HEK293T (cell line): Measurements from ENCODE around the gene CBX1.

ENCODE experiments used
- CTCF ChIA-PET: fragments of 350-600 bp; formaldehyde crosslinking; extraction: SDS; loops from one replicate; lab custom pipeline; 2021; ENCODE audit warnings: antibody characterized with exemption, inconsistent platforms; lab: Yijun Ruan, JAX
- POLR2A ChIA-PET: fragments of 350-600 bp; formaldehyde crosslinking; extraction: SDS; loops from one replicate; lab custom pipeline; 2020; ENCODE audit warnings: antibody characterized with exemption, inconsistent platforms; lab: Yijun Ruan, JAX
- DNase-seq: peaks from one replicate; pipeline ENCODE4 v3.0.0; 2012; ENCODE audit warnings: mixed read lengths; ENCODE audit errors: extremely low spot score
- ARNT ChIP-seq: fragments of 450-650 bp; IDR thresholded peaks from 2 replicates; pipeline ENCODE4 v1.6.1; 2017; ENCODE audit warnings: mild to moderate bottlenecking
- BHLHE40 ChIP-seq: fragments of 450-650 bp; IDR thresholded peaks from 2 replicates; pipeline ENCODE4 v1.6.1; 2016; ENCODE audit warnings: mild to moderate bottlenecking, moderate library complexity, borderline replicate concordance
- CTBP1 ChIP-seq: fragments of 450-650 bp; IDR thresholded peaks from 2 replicates; pipeline ENCODE4 v1.6.1; 2016; ENCODE audit warnings: borderline replicate concordance
- ELF4 ChIP-seq: fragments of 450-650 bp; IDR thresholded peaks from 2 replicates; pipeline ENCODE4 v1.6.1; 2017; ENCODE audit warnings: antibody characterized with exemption
- FOXA1 ChIP-seq: fragments of 450-650 bp; IDR thresholded peaks from 2 replicates; pipeline ENCODE4 v1.6.1; 2016; ENCODE audit warnings: mild to moderate bottlenecking
- FOXK2 ChIP-seq: fragments of 450-650 bp; IDR thresholded peaks from 2 replicates; pipeline ENCODE4 v1.6.1; 2016; ENCODE audit warnings: mild to moderate bottlenecking
- FOXM1 ChIP-seq: fragments of 450-650 bp; IDR thresholded peaks from 2 replicates; pipeline ENCODE4 v1.6.1; 2017; ENCODE audit warnings: mild to moderate bottlenecking, borderline replicate concordance
- HDGF ChIP-seq: fragments of 450-650 bp; IDR thresholded peaks from 2 replicates; pipeline ENCODE4 v1.6.1; 2017; ENCODE audit warnings: antibody characterized with exemption, borderline replicate concordance
- L3MBTL2 ChIP-seq: fragments of 450-650 bp; conservative IDR thresholded peaks from 2 replicates; pipeline ENCODE4 v1.6.1; 2016; ENCODE audit warnings: mild to moderate bottlenecking
- LEF1 ChIP-seq: fragments of 450-650 bp; IDR thresholded peaks from 2 replicates; pipeline ENCODE4 v1.6.1; 2017; ENCODE audit warnings: mild to moderate bottlenecking, borderline replicate concordance
- NFRKB ChIP-seq: fragments of 450-650 bp; IDR thresholded peaks from 2 replicates; pipeline ENCODE4 v1.6.1; 2016; ENCODE audit warnings: mild to moderate bottlenecking, moderate library complexity
- SP1 ChIP-seq: fragments of 450-650 bp; IDR thresholded peaks from 2 replicates; pipeline ENCODE4 v1.6.1; 2017
- SUZ12 ChIP-seq: fragments of 450-650 bp; IDR thresholded peaks from 2 replicates; pipeline ENCODE4 v1.6.1; 2016; ENCODE audit warnings: mild to moderate bottlenecking
- TARDBP ChIP-seq: fragments of 450-650 bp; IDR thresholded peaks from 2 replicates; pipeline ENCODE4 v1.6.1; 2016
- ZNF384 ChIP-seq: fragments of 450-650 bp; IDR thresholded peaks from 2 replicates; pipeline ENCODE4 v1.6.1; 2016
- TF ChIP-seq, protein P1 (sequence below): fragments of 450-650 bp; IDR thresholded peaks from 2 replicates; pipeline ENCODE4 v1.6.1; 2016

Gene CBX1

DNA sequence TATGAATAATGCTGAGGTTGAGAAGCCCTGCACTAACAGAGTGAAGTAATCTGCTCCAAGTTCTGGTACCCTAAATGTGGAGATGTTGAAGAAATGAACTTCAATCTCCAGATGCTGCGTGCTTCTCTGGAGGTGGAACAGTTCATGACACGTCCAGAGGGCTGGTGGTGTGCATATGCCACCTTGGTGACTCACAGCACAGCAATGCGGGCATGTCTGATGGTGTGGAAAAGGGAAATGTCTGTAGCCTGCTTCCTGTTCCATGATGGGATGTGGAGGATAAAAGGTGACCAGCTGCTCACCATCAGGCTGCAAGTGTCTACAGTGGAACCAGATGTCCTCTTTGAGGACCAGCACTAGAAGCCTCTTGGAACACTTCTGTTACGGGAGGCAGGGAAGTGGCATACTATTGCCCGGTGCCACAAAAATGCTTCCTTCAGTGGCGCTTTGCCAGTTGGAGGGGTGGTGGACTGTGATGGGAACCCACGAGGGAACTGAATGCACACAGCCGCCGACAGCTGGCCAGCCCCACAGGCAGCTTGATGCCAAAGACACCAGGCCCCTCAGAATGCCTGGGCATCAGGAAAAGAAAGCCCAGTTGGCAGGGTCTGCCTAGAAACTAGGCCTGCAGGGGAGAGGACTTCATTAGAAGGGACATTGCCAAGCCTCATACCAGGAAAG is 26.2 kb upstream of the CBX1 start:
- no peak for DNase-seq
- TF ChIP-seq FOXM1 (no peak), SP1 (no peak), ELF4 (no peak), HDGF (no peak), FOXK2 (no peak), TARDBP (no peak), LEF1 (no peak), NFRKB (no peak), FOXA1 (no peak), L3MBTL2 (no peak), SUZ12 (no peak), ZNF384 (no peak), ARNT (no peak), BHLHE40 (no peak), CTBP1 (no peak)
- TF ChIP-seq, protein P1, sequence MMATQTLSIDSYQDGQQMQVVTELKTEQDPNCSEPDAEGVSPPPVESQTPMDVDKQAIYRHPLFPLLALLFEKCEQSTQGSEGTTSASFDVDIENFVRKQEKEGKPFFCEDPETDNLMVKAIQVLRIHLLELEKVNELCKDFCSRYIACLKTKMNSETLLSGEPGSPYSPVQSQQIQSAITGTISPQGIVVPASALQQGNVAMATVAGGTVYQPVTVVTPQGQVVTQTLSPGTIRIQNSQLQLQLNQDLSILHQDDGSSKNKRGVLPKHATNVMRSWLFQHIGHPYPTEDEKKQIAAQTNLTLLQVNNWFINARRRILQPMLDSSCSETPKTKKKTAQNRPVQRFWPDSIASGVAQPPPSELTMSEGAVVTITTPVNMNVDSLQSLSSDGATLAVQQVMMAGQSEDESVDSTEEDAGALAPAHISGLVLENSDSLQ, result no peak
- CTCF ChIA-PET, result no interaction called here
- POLR2A ChIA-PET, result interaction anchor here (1.1 kb wide), 1 partner anchor 79 kb away, joined by 4 read pairs; the partner anchor contains the start of gene NFE2L1

DNA sequence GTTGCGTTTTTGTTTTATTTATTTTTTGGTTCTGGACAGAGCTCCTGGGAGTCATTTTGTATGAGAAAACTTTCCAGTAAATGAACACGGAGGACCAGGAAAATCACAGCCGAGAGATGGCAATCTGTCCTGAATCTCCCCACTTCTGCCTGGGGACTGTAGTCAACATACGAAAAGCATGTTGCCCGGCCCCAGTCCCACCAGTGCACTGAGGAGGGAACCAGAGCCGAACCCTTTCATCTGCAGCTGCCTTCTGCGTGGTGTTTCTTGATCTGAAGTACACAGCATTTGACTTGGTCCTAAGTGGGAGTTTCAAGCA is 25.2 kb upstream of the CBX1 start:
- no peak for TF ChIP-seq ELF4
- TF ChIP-seq HDGF, result no peak
- TF ChIP-seq, protein P1, result no peak
- no peak for TF ChIP-seq ARNT
- no peak for TF ChIP-seq ZNF384
- TF ChIP-seq FOXM1, result no peak
- TF ChIP-seq SUZ12, result no peak
- TF ChIP-seq SP1, result no peak
- no peak for TF ChIP-seq TARDBP
- TF ChIP-seq CTBP1, result no peak
- POLR2A ChIA-PET, result no interaction called here
- no peak for DNase-seq
- CTCF ChIA-PET, result interaction anchor here (0.8 to 1.7 kb wide), 2 partner anchors 46 to 100 kb away, joined by 3 to 4 read pairs; no protein-coding TSS in a partner anchor

DNA sequence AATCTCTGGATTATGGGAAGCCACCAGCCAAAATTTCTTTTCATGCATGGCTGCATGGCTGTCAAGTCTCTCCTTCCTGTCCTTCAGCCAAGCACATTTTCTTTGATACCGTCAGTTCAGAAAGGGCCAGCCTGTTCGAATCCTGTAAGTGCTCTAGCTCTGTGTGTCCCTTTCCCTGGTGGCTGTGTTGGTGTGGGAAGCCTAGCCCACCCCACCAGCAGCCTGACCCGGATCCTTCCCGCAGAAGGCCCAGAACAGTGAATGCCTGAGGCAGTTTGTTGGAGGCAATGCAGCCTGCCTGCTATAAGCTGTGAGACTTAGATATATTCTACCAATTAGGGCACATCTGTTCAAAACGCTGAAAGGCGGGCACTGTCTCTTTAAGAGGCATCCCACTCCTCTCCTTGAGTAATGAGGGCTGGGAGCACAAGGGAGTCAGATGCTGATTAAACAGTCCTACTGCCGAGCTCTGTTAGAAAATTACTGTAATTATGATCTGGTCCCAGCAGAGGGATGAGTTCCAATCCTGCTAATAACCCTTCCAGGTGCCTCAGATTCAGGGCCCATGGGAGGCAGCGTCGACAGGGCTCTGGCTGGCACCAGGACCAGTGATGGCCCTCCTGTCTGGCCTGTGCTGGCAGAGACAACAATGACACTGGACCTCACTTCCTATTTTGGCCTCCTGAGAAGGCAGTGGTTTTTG is 24.7 kb upstream of the CBX1 start:
- ChIA-PET CTCF (interaction anchor here (0.8 to 1.7 kb wide), 3 partner anchors 17 to 100 kb away, joined by 3 to 4 read pairs (median 3); no protein-coding TSS in a partner anchor), POLR2A (no interaction called here)
- DNase-seq, result no peak
- TF ChIP-seq LEF1 (no peak), NFRKB (no peak), CTBP1 (no peak), L3MBTL2 (no peak), SP1 (no peak), TARDBP (no peak), SUZ12 (no peak), FOXA1 (no peak), ZNF384 (no peak), HDGF (no peak), BHLHE40 (no peak), FOXM1 (no peak), ARNT (no peak), FOXK2 (no peak)
- TF ChIP-seq, protein P1, result no peak

DNA sequence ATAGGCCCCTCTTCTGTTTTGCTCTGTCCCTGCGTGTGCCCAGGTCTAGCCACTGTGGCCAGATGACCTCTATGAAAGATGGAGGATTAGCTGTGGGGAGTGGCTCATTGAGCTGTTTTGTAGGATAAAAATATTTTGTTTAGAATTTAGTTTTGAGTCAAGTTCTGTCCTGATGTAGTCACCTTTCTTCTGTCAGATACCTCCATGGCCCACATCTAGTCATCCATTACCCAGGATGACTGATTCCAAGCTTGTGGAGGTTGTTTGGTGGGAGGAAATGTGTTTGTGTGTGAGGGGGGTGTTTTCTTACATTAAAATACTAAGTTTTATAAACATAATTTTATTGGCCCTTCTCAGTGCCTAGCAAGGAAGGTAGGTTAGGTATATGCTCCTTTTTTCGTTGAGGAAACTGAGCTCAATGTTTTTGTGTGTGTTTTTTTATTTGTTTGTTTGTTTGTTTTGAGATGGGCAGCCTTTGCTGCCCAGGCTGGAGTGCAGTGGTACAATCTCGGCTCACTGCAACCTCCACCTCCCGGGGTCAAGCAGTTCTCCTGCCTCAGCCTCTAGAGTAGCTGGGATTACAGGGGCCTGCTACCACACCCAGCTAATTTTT is 22.6 kb upstream of the CBX1 start:
- no peak for TF ChIP-seq FOXM1
- no peak for TF ChIP-seq ARNT
- TF ChIP-seq NFRKB, result no peak
- no peak for TF ChIP-seq TARDBP
- no peak for TF ChIP-seq SUZ12
- no peak for TF ChIP-seq HDGF
- no peak for TF ChIP-seq SP1
- no peak for TF ChIP-seq ELF4
- TF ChIP-seq FOXA1, result no peak
- TF ChIP-seq FOXK2, result no peak
- TF ChIP-seq LEF1, result no peak
- TF ChIP-seq, protein P1, result no peak
- TF ChIP-seq L3MBTL2, result no peak
- no peak for TF ChIP-seq BHLHE40
- no peak for TF ChIP-seq ZNF384
- TF ChIP-seq CTBP1, result no peak
- ChIA-PET POLR2A (interaction anchor here (0.6 to 2.0 kb wide), 2 partner anchors 16 to 23 kb away, joined by 3 to 7 read pairs; partner anchors contain the start of genes CBX1 and SNX11), CTCF (interaction anchor here (0.6 to 1.2 kb wide), 4 partner anchors 22 to 99 kb away, joined by 3 to 5 read pairs (median 4); no protein-coding TSS in a partner anchor)
- DNase-seq, result no peak

DNA sequence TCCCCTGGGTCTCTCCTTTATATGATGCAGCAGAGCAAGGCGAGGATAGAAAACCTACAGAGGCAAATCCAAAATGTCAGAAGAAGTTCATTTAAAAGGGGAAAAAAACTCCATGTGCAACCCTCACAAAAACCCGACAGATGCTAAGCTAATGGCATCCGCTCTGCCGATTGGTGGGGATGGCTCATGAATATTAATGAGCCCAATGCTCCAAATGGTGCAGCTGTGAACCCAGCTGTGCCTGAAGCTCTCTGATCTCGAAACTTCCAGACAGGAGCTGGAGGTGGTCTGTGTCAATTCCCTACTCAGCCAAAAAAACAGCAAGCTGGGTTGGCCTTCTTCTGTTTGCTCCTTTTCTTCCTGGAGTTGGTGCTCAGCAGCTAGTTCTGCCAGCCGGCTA is 21.8 kb upstream of the CBX1 start:
- CTCF ChIA-PET, result interaction anchor here (0.8 to 1.1 kb wide), 2 partner anchors 12 to 26 kb away, joined by 3 to 4 read pairs; no protein-coding TSS in a partner anchor
- TF ChIP-seq BHLHE40 (no peak), NFRKB (no peak), ZNF384 (no peak), L3MBTL2 (no peak), FOXK2 (no peak), ELF4 (no peak), TARDBP (no peak), FOXM1 (no peak), SUZ12 (no peak), ARNT (no peak), FOXA1 (no peak), LEF1 (no peak), CTBP1 (no peak), SP1 (no peak), HDGF (no peak)
- TF ChIP-seq, protein P1, result no peak
- DNase-seq, result no peak
- POLR2A ChIA-PET, result interaction anchor here (0.7 to 2.0 kb wide), 2 partner anchors 22 to 75 kb away, joined by 3 to 7 read pairs; partner anchors contain the start of genes CBX1 and NFE2L1
